H9 (cell line): ENCODE data around the gene TRMT10C. TPM values are rescaled to one million over a fixed set of nuclear protein-coding genes. Genes with fewer than 3 reads are reported as not detected.

ENCODE experiments used
- DNase-seq: peaks from one replicate; pipeline ENCODE4 v3.0.0-alpha.2; 2017
- H2AFZ ChIP-seq: one replicate; pipeline ENCODE4 v1.6.1; 2013; ENCODE audit warnings: mild to moderate bottlenecking, low read length, control low read depth, moderate library complexity
- H2AK5ac ChIP-seq: 2 replicates; pipeline ENCODE4 v1.6.1; 2013; ENCODE audit warnings: low read length, control low read depth, mixed read lengths; ENCODE audit not compliant: insufficient read length
- H2BK120ac ChIP-seq: one replicate; pipeline ENCODE4 v1.6.1; 2013; ENCODE audit warnings: low read depth, mild to moderate bottlenecking, low read length, control low read depth, inconsistent platforms; ENCODE audit not compliant: poor library complexity, severe bottlenecking
- H2BK12ac ChIP-seq: 2 replicates; pipeline ENCODE4 v1.6.1; 2013; ENCODE audit warnings: low read length, control low read depth, mixed read lengths, low read depth; ENCODE audit not compliant: insufficient read length
- H2BK15ac ChIP-seq: 2 replicates; pipeline ENCODE4 v1.6.1; 2013; ENCODE audit warnings: low read depth, low read length, control low read depth
- H2BK20ac ChIP-seq: one replicate; pipeline ENCODE4 v1.6.1; 2013; ENCODE audit warnings: low read depth, mild to moderate bottlenecking, low read length, control low read depth, inconsistent platforms; ENCODE audit not compliant: poor library complexity, severe bottlenecking
- H2BK5ac ChIP-seq: 2 replicates; pipeline ENCODE4 v1.6.1; 2013; ENCODE audit warnings: low read length, control low read depth, mixed read lengths; ENCODE audit not compliant: insufficient read length
- H3K14ac ChIP-seq: 2 replicates; pipeline ENCODE4 v1.6.1; 2013; ENCODE audit warnings: low read length, control low read depth; ENCODE audit not compliant: insufficient read depth
- H3K18ac ChIP-seq: 2 replicates; pipeline ENCODE4 v1.6.1; 2013; ENCODE audit warnings: low read depth, mild to moderate bottlenecking, mixed read lengths, low read length, control low read depth; ENCODE audit not compliant: insufficient read length
- H3K23ac ChIP-seq: 2 replicates; pipeline ENCODE4 v1.6.1; 2013; ENCODE audit warnings: low read length, control low read depth, mixed read lengths, low read depth; ENCODE audit not compliant: insufficient read length
- H3K23me2 ChIP-seq: 2 replicates; pipeline ENCODE4 v1.6.1; 2013; ENCODE audit warnings: low read depth, mild to moderate bottlenecking, mixed read lengths, low read length, control low read depth; ENCODE audit not compliant: insufficient read length, poor library complexity, severe bottlenecking
- H3K27ac ChIP-seq: 2 replicates; pipeline ENCODE4 v1.5.1; 2013; ENCODE audit warnings: low read length, control low read depth, mixed read lengths, low read depth; ENCODE audit not compliant: insufficient read length
- H3K27me3 ChIP-seq: 2 replicates; pipeline ENCODE4 v1.6.1; 2013; ENCODE audit warnings: low read length, control low read depth, inconsistent platforms; ENCODE audit not compliant: insufficient read depth
- H3K4ac ChIP-seq: 2 replicates; pipeline ENCODE4 v1.6.1; 2013; ENCODE audit warnings: low read depth, mild to moderate bottlenecking, control low read depth, inconsistent platforms, low read length, moderate library complexity
- H3K4me1 ChIP-seq: 2 replicates; pipeline ENCODE4 v1.6.1; 2013; ENCODE audit warnings: low read length, control low read depth, inconsistent platforms; ENCODE audit not compliant: insufficient read depth
- H3K4me2 ChIP-seq: 2 replicates; pipeline ENCODE4 v1.6.1; 2013; ENCODE audit warnings: low read length, control low read depth, mixed read lengths; ENCODE audit not compliant: insufficient read length, insufficient read depth
- H3K56ac ChIP-seq: 2 replicates; pipeline ENCODE4 v1.6.1; 2013; ENCODE audit warnings: low read depth, mild to moderate bottlenecking, mixed read lengths, low read length, control low read depth; ENCODE audit not compliant: insufficient read length
- H3K79me1 ChIP-seq: 2 replicates; pipeline ENCODE4 v1.6.1; 2013; ENCODE audit warnings: low read depth, mild to moderate bottlenecking, moderate library complexity, low read length, control low read depth, inconsistent platforms; ENCODE audit not compliant: insufficient read depth, poor library complexity, severe bottlenecking
- H3K79me2 ChIP-seq: 2 replicates; pipeline ENCODE4 v1.6.1; 2013; ENCODE audit warnings: low read length, control low read depth, inconsistent platforms; ENCODE audit not compliant: insufficient read depth
- H3K9ac ChIP-seq: 2 replicates; pipeline ENCODE4 v1.6.1; 2013; ENCODE audit warnings: low read length, control low read depth, mixed read lengths; ENCODE audit not compliant: insufficient read length; ENCODE audit errors: extremely low read depth
- H3K9me3 ChIP-seq: one replicate; pipeline ENCODE4 v1.6.1; 2013; ENCODE audit warnings: low read depth, low read length, inconsistent platforms; ENCODE audit not compliant: control insufficient read depth
- H3T11ph ChIP-seq: one replicate; pipeline ENCODE4 v1.6.1; 2013; ENCODE audit warnings: mild to moderate bottlenecking, low read length, control low read depth, inconsistent platforms
- H4K20me1 ChIP-seq: one replicate; pipeline ENCODE4 v1.6.1; 2013; ENCODE audit not compliant: control insufficient read depth, insufficient read length, insufficient read depth
- H4K5ac ChIP-seq: 2 replicates; pipeline ENCODE4 v1.6.1; 2013; ENCODE audit warnings: low read depth, mild to moderate bottlenecking, mixed read lengths, low read length, control low read depth; ENCODE audit not compliant: insufficient read length
- H4K8ac ChIP-seq: replicated peaks from 2 replicates; pipeline ENCODE4 v1.6.1; 2013; ENCODE audit warnings: low read length, control low read depth, mixed read lengths, low read depth; ENCODE audit not compliant: insufficient read length
- H4K91ac ChIP-seq: 2 replicates; pipeline ENCODE4 v1.6.1; 2013; ENCODE audit warnings: low read depth, mild to moderate bottlenecking, moderate library complexity, mixed read lengths, low read length, control low read depth; ENCODE audit not compliant: insufficient read length
- H3K27ac Mint-ChIP-seq, 3 experiments: 2 replicates in 2 of 3; 3 replicates in 1 of 3; pipeline ENCODE4 v1.8.0; 2020 to 2021; ENCODE audit warnings: mixed read lengths in 3 of 3, mild to moderate bottlenecking in 1 of 3, moderate library complexity in 1 of 3
- H3K27me3 Mint-ChIP-seq: 2 replicates; pipeline ENCODE4 v1.8.0; 2021; ENCODE audit warnings: low read depth, mild to moderate bottlenecking, moderate library complexity, mixed read lengths
- H3K36me3 Mint-ChIP-seq, 3 experiments: 2 replicates in 2 of 3; 3 replicates in 1 of 3; pipeline ENCODE4 v1.8.0; 2020 to 2021; ENCODE audit warnings: low read depth in 3 of 3, mixed read lengths in 3 of 3; ENCODE audit not compliant: insufficient read depth in 1 of 3
- H3K4me1 Mint-ChIP-seq, 2 experiments: 2 replicates each; pipeline ENCODE4 v1.8.0; 2020; ENCODE audit warnings: mixed read lengths in 2 of 2
- H3K4me3 Mint-ChIP-seq, 2 experiments: 2 replicates in 1 of 2; 3 replicates in 1 of 2; pipeline ENCODE4 v1.8.0; 2020 to 2021; ENCODE audit warnings: mild to moderate bottlenecking in 2 of 2, mixed read lengths in 2 of 2, moderate library complexity in 1 of 2
- H3K9me3 Mint-ChIP-seq, 2 experiments: 2 replicates in 1 of 2; 3 replicates in 1 of 2; pipeline ENCODE4 v1.8.0; 2020; ENCODE audit warnings: mild to moderate bottlenecking in 2 of 2, mixed read lengths in 2 of 2, moderate library complexity in 1 of 2
- CTCF ChIP-seq: fragments of 200-600 bp; sonication (generic); conservative IDR thresholded peaks from 3 replicates; pipeline ENCODE4 v1.8.0; 2021; ENCODE audit warnings: antibody characterized with exemption, mild to moderate bottlenecking
- WGBS: extraction: QIAGEN DNeasy Blood & Tissue Kit; methylation state at CpG from one replicate; pipeline ENCODE4 v1.1.7; 2013; ENCODE audit warnings: missing lambda C conversion rate, low lambda C conversion rate, mixed read lengths; ENCODE audit not compliant: insufficient read length; ENCODE audit errors: extremely low coverage; 5-methylcytosine and 5-hydroxymethylcytosine counted together
- total RNA-seq: library from RNA; stranded (reverse); gene quantifications from 2 replicates; pipeline ENCODE4 v1.2.1, GENCODE V29; 2021

TRMT10C gene
- total RNA-seq, 1 experiment from 2014 or later, result 53.6 TPM

GRCh38 chr3:101513419-101513986 lies 48.2 kb upstream of the TRMT10C start:
- WGBS, result no CpG with 5 or more reads among the region's 12 CpGs
- peak overlapping the region; percentile 62 for H3K27ac ChIP-seq

More at GRCh38 chr3:101513419-101513986, 48.2 kb upstream of the TRMT10C start:
- Histone ChIP-seq H4K5ac (no peak overlapping the region), H4K91ac (no peak overlapping the region), H2AK5ac (no peak overlapping the region), H3K79me2 (no peaks in the 10 kb centered on the region), H2AFZ (peak overlapping the region; percentile 100), H3K4me1 (no peaks in the 10 kb centered on the region), H2BK20ac (no peak overlapping the region), H3K23me2 (peaks cover 4% of the 10 kb centered on the region), H3K56ac (no peak overlapping the region), H4K8ac (no peak overlapping the region), H3T11ph (no peak overlapping the region), H2BK5ac (no peak overlapping the region), H4K20me1 (no peaks in the 10 kb centered on the region), H2BK12ac (no peak overlapping the region), H3K9me3 (no peaks in the 10 kb centered on the region), H2BK120ac (no peak overlapping the region), H3K4me2 (peak overlapping the region; percentile 58), H3K23ac (no peak overlapping the region), H3K9ac (peak overlapping the region; percentile 74), H3K4ac (no peak overlapping the region), H3K79me1 (no peaks in the 10 kb centered on the region), H3K27me3 (no peaks in the 10 kb centered on the region), H2BK15ac (no peak overlapping the region), H3K14ac (no peak overlapping the region), H3K18ac (peak overlapping the region; percentile 57)
- DNase-seq, result no peak
- H3K9me3 Mint-ChIP-seq, result peaks cover 0 to 2% of the 10 kb centered on the region in 2 experiments; a peak in 1 of 5 replicates
- no peaks in the 10 kb centered on the region; the same call in 1 of the 2 replicates for H3K27me3 Mint-ChIP-seq
- H3K36me3 Mint-ChIP-seq, result no peaks in the 10 kb centered on the region; a peak in 1 of 7 replicates
- peak overlapping the region; percentile 93 to 99 (median 98) for H3K27ac Mint-ChIP-seq
- H3K4me3 Mint-ChIP-seq, result peak overlapping the region; percentile 87 to 96
- H3K4me1 Mint-ChIP-seq, result peaks cover 14 to 16% of the 10 kb centered on the region in 2 experiments
- TF ChIP-seq CTCF, result no peak
